GM19467 (cell line): ENCODE data around the gene KATNB1.

Experiments
- ATAC-seq: cut with Tn5 transposase; IDR thresholded peaks from one replicate; pipeline ENCODE4 v1.9.1; 2021; ENCODE audit warnings: mild to moderate bottlenecking, moderate library complexity; ENCODE audit not compliant: unreplicated experiment

KATNB1 gene, protein sequence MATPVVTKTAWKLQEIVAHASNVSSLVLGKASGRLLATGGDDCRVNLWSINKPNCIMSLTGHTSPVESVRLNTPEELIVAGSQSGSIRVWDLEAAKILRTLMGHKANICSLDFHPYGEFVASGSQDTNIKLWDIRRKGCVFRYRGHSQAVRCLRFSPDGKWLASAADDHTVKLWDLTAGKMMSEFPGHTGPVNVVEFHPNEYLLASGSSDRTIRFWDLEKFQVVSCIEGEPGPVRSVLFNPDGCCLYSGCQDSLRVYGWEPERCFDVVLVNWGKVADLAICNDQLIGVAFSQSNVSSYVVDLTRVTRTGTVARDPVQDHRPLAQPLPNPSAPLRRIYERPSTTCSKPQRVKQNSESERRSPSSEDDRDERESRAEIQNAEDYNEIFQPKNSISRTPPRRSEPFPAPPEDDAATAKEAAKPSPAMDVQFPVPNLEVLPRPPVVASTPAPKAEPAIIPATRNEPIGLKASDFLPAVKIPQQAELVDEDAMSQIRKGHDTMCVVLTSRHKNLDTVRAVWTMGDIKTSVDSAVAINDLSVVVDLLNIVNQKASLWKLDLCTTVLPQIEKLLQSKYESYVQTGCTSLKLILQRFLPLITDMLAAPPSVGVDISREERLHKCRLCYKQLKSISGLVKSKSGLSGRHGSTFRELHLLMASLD

GRCh38 chr16:57735755-57736418, at the start of gene KATNB1:
KATNB1 (plus strand) TSS chr16:57735770; CDS start chr16:57737244, 1,474 bp downstream.
- ATAC-seq: no peak

- ATAC-seq: no peak
Observed at GRCh38 chr16:57686577-57686976, 49.0 kb upstream of the KATNB1 start.

- no peak for ATAC-seq
Observed at GRCh38 chr16:57687363-57687929, 48.1 kb upstream of the KATNB1 start.

GRCh38 chr16:57688487-57688986, 47.0 kb upstream of the KATNB1 start:
- ATAC-seq: no peak

DNA sequence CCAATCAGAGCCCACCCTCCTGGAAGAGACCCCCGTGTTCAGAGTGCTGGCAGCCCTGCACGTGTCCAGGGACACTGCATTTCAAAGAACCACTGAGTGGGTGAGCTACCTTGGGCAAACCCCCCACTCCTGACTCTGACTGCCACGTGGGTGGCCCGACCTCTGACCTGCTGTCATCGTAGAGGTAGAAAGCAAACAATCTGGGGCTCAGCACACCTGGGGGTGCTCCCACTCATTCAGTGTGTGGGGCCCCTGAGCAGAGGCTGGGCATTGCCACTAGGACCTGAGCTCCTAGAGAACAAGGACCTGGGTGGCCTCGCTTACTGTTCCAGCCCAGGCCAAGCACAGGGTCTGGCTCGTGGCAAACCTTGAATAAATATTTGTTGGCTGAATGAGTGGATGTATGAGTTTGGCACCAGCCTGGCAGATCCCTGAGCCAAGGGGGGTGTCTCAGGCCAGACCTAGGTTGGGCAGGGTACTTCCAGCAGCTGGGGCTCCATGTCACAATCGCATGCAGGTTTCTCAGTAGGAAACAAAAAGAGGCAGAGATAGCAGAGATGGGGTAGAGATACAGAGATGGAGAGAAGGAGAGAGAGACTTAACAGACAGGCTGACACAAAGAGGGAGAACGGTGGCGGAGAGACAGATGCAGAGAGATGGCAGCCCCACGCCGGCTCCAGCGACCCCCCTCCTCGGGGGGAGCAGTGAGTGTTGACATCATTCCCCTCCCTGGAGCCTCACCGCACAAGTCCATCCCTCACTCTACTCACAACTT, 46.4 kb upstream of the KATNB1 start:
- ATAC-seq: no peak

- no peak for ATAC-seq
Observed at GRCh38 chr16:57689762-57690558, 45.6 kb upstream of the KATNB1 start.

GRCh38 chr16:57690782-57691471, 44.6 kb upstream of the KATNB1 start:
- no peak for ATAC-seq

GRCh38 chr16:57692636-57693035, 42.9 kb upstream of the KATNB1 start:
- ATAC-seq: no peak

DNA sequence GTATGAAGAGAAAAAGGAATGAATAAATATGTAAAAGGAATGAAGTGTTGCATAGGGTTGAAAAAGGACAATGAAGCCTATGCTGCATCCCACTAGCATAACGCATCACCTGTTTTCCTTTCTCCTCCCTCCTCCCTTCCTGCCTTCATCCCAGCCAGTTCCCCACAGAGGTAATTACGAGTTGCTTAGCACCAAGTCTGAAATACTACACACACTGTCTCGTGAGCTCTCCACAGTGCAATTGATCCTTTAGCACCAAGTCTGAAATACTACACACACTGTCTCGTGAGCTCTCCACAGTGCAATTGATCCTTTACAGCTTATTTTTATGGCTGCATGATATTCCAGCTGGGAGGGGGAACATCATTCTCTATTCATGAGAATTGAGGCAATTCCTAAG, 42.0 kb upstream of the KATNB1 start:
- ATAC-seq: no peak

GRCh38 chr16:57694231-57694724, 41.3 kb upstream of the KATNB1 start:
- ATAC-seq: no peak

DNA sequence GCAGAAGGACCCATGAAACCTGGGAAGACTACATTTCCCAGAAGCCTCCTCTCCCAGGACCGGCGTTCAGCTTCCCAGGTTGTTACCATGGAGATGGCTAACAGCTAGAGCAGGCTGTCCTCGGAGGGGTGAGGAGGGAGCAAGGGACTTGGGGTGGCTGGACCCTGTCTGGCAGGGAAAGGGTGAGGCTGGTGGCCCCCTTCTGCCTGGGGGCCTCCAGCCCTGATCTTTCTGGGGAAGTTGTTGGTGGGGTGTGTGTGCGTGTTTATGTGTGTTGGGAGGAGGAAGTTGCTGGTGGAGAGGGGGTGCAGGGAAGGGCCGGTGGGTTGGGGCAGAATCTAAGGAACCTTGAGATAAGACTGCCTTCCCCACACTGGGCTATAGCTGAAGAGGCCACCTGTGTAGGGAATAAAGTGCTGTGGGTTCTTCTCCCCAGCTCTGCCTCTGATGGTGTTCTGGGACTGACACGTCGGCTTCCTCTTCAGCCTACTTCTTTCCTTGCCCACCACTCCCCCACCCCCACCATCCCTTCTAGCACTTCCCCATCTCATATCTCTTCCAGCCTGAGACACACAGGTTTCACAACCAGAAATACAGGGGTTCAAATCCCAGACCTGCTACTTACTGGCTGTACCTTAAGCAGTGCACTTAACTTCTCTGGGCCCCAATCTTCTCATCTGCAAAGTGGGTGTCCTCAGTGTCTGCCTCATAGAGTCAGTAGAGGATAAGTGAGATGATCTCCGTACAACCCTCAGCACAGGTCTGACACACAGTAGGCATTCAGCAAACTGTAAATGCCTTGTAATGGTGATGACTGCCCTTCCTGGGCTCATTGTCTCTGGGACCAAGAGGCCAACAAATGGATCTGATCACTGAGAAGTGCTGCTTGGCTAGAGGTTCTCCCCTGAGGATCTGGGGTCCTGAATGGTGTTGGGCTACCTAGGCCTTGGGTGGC, 40.6 kb upstream of the KATNB1 start, which contains the start of gene DRC7:
DRC7 (plus strand) TSS at position 82 of the 955 bp plus-strand sequence. CDS start 3,144 bp downstream, outside the sequence.
- no peak for ATAC-seq

- ATAC-seq: no peak
Observed at GRCh38 chr16:57695680-57696069, 39.9 kb upstream of the KATNB1 start.

DNA sequence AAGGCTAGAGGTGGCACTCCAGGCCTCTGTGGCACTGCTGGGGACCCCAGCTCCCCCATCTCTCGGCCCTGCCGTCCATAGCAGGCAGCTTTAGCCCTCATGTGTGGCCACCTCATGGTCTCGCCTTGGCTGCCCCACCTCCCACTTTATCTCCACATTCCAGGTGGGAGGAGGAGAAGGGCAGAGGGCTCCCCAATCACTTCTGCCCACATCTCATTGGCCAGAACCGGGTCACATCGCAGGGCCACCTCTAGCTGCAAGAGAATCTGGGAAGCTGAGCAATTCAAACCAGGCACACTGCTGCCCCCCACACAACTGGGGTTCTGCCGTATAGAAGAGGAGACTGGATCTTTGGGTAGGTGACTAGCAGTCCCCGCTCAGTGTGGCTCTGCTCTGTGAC, 39.3 kb upstream of the KATNB1 start:
- no peak for ATAC-seq

GRCh38 chr16:57697896-57698537, 37.6 kb upstream of the KATNB1 start:
- ATAC-seq: no peak

GRCh38 chr16:57698812-57699405, 36.7 kb upstream of the KATNB1 start:
- no peak for ATAC-seq

DNA sequence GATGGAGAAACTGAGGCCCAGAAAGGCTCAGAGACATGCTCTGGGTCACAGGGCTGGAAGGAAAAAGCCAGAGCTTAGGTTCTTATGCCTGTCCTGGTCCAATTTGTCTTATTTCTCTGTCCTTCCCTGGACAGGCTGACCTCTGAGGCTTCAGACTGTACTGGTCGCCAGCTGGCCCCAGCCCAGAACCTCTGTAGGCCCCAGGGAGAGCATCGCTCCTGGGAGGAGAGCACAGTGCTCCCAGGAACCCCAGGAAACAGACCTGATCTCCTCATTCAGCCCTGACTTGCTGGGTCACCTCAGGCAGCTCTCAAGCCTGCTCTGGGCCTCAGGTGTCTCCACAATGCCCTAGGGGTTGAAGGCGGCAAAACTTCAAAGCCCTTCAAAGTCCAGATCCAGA, 36.1 kb upstream of the KATNB1 start:
- no peak for ATAC-seq

- ATAC-seq: no peak
Observed at GRCh38 chr16:57699899-57700298, 35.7 kb upstream of the KATNB1 start.
